Calu3 (cell line): ENCODE measurements around the gene DENND5A. TPM values are rescaled to one million over a fixed set of nuclear protein-coding genes. Genes with fewer than 3 reads are reported as not detected.
A peak's percentile ranks its signal among the peaks of the same experiment; 100 is the strongest.

Experiments used
- Bru-seq: library from RNA; stranded (reverse); fragments of 400-500 nt; gene quantifications from one replicate; lab custom pipeline; 2021; lab: Mats Ljungman, UMichigan
- BruChase-seq, 2 experiments: library from RNA; stranded (reverse); fragments of 400-500 nt; gene quantifications; one replicate each; lab custom pipeline; 2021; lab: Mats Ljungman, UMichigan
- BruUV-seq: library from RNA; stranded (reverse); fragments of 400-500 nt; replicated peaks from 2 replicates; lab custom pipeline; 2021; lab: Mats Ljungman, UMichigan
- CTCF ChIA-PET: fragments of 300-600 bp; sonication (Branson Sonifier 250); formaldehyde crosslinking; loops from one replicate; lab custom pipeline; 2022; ENCODE audit warnings: antibody characterized with exemption; lab: Charles Lee
- DNase-seq: peaks from one replicate; pipeline ENCODE4 v3.0.0; 2022
- H3K27ac Mint-ChIP-seq: one replicate; pipeline ENCODE4 v1.8.0; 2022; ENCODE audit warnings: mixed read lengths; ENCODE audit not compliant: unreplicated experiment
- H3K27me3 Mint-ChIP-seq: one replicate; pipeline ENCODE4 v1.8.0; 2022; ENCODE audit warnings: mixed read lengths; ENCODE audit not compliant: unreplicated experiment
- H3K36me3 Mint-ChIP-seq: one replicate; pipeline ENCODE4 v1.8.0; 2022; ENCODE audit warnings: mild to moderate bottlenecking, moderate library complexity, mixed read lengths; ENCODE audit not compliant: insufficient read depth, unreplicated experiment
- H3K4me1 Mint-ChIP-seq: one replicate; pipeline ENCODE4 v1.8.0; 2022; ENCODE audit warnings: mild to moderate bottlenecking, low read depth, mixed read lengths; ENCODE audit not compliant: unreplicated experiment
- H3K4me3 Mint-ChIP-seq: one replicate; pipeline ENCODE4 v1.8.0; 2022; ENCODE audit warnings: mild to moderate bottlenecking, low read depth, moderate library complexity, mixed read lengths; ENCODE audit not compliant: unreplicated experiment
- H3K9me3 Mint-ChIP-seq: one replicate; pipeline ENCODE4 v1.8.0; 2022; ENCODE audit warnings: low read depth, mixed read lengths; ENCODE audit not compliant: unreplicated experiment
- CTCF ChIP-seq: fragments of 200-600 bp; IDR thresholded peaks from one replicate; pipeline ENCODE4 v1.8.0; 2022; ENCODE audit warnings: antibody characterized with exemption; ENCODE audit not compliant: unreplicated experiment
- intact Hi-C: fragments of 100-400 bp; cut with micrococcal nuclease; formaldehyde crosslinking; loops from one replicate; pipeline ENCODE4 v1.10.0; 2022; ENCODE audit not compliant: unreplicated experiment
- long read RNA-seq: library from polyadenylated mRNA; stranded (forward); transcript quantifications from one replicate; pipeline ENCODE4 v2.0.0, GENCODE V29; 2022
- total RNA-seq: library from RNA; stranded (reverse); gene quantifications from 2 replicates; pipeline ENCODE4 v1.2.3, GENCODE V29; 2022

Gene DENND5A
- total RNA-seq = 31.6 and 40.0 TPM in 2 replicates
- Bru-seq, nascent RNA = percentile 69 among the genes with signal in this experiment
- percentile 71 among the genes with signal in this experiment for BruChase-seq, experiment 1, labeled RNA remaining after a 6-hour chase
- BruChase-seq, experiment 2, labeled RNA remaining after a 2-hour chase = percentile 65 among the genes with signal in this experiment
- long read RNA-seq, full-length matches to known transcripts = 1 of 10 reads
- long read RNA-seq, partial matches to known transcripts = 5 of 10 reads
- long read RNA-seq, other reads (novel, unspliced or antisense) = 4 of 10 reads

GRCh38 chr11:9265211-9266131 is at the start of gene DENND5A:
DENND5A (minus strand) TSS chr11:9265350; CDS start chr11:9265069, 281 bp downstream.
- Mint-ChIP-seq H3K9me3 (no peaks in the 10 kb centered on the region), H3K4me3 (peak within 1 kb of the TSS; percentile 88), H3K27me3 (no peaks in the 10 kb centered on the region), H3K36me3 (peaks cover 24% of the 10 kb centered on the region), H3K4me1 (peaks cover 17% of the 10 kb centered on the region), H3K27ac (peak within 1 kb of the TSS; percentile 88)
- intact Hi-C loops = no loop called here
- BruUV-seq = no TSS peak
- TF ChIP-seq CTCF = no peak
- CTCF ChIA-PET = interaction anchor here (0.6 kb wide), 1 partner anchor 8 kb away, joined by 3 read pairs; no protein-coding TSS in a partner anchor
- DNase-seq = peak; percentile 68

GRCh38 chr11:9314291-9315077 is 49.3 kb upstream of the DENND5A start, which contains the start of gene TMEM41B:
TMEM41B (minus strand) TSS chr11:9314593; CDS start chr11:9314441, 152 bp downstream.
- CTCF ChIA-PET = interaction anchor here (0.5 to 1.0 kb wide), 8 partner anchors 41 to 1270 kb away, joined by 3 to 5 read pairs (median 3); partner anchors contain the start of gene IPO7
- intact Hi-C loops = loop anchor here (2.0 to 5.0 kb wide), 2 partner anchors 48 to 73 kb away; no protein-coding TSS in a partner anchor

GRCh38 chr11:9313648-9314290 is 48.6 kb upstream of the DENND5A start:
- no peak for DNase-seq
- BruUV-seq = TSS peak; percentile 60
- intact Hi-C loops = loop anchor here (2.0 to 5.0 kb wide), 2 partner anchors 49 to 74 kb away; no protein-coding TSS in a partner anchor
- Mint-ChIP-seq H3K9me3 (no peaks in the 10 kb centered on the region), H3K4me1 (peaks cover 28% of the 10 kb centered on the region), H3K27me3 (no peaks in the 10 kb centered on the region), H3K27ac (peak overlapping the region; percentile 96), H3K36me3 (peaks cover 22% of the 10 kb centered on the region), H3K4me3 (peak overlapping the region; percentile 100)
- no peak for TF ChIP-seq CTCF
- CTCF ChIA-PET = interaction anchor here (0.6 to 1.3 kb wide), 2 partner anchors 72 to 1270 kb away, joined by 3 to 9 read pairs; no protein-coding TSS in a partner anchor

More at GRCh38 chr11:9314291-9315077, 49.3 kb upstream of the DENND5A start, which contains the start of gene TMEM41B:
- Mint-ChIP-seq H3K27me3 (no peaks in the 10 kb centered on the region), H3K27ac (peak within 1 kb of the TSS; percentile 96), H3K4me1 (peaks cover 34% of the 10 kb centered on the region), H3K9me3 (no peaks in the 10 kb centered on the region), H3K4me3 (peak within 1 kb of the TSS; percentile 100), H3K36me3 (peaks cover 22% of the 10 kb centered on the region)
- no TSS peak for BruUV-seq
- TF ChIP-seq CTCF = no peak
- peak; percentile 99 for DNase-seq
